Fibroblast of skin of left quadriceps (primary cell): ENCODE data around the gene OR2V2.
"Not testable (repeated sequence)": the region's sequence is repeated elsewhere in the genome, so short reads cannot be mapped to it uniquely, and the experiment has no call there.

Experiments used
- DNase-seq, 2 experiments: peaks; one replicate each; pipeline ENCODE4 v3.0.0-alpha.2; 2013; ENCODE audit warnings: low read depth in 2 of 2

Gene OR2V2

GRCh38 chr5:181146927-181147636, at the start of gene OR2V2:
Gene OR2V2 (plus strand): TSS chr5:181147586. CDS start chr5:181154943, 7,357 bp downstream.
- DNase-seq = not testable (repeated sequence)

GRCh38 chr5:181097759-181098491, 49.5 kb upstream of the OR2V2 start:
- not testable (repeated sequence) for DNase-seq

- no peak for DNase-seq
These were observed 48.4 kb upstream of the OR2V2 start for GRCh38 chr5:181098762-181099601.

- no peak for DNase-seq
These were observed 47.7 kb upstream of the OR2V2 start for GRCh38 chr5:181099602-181100086.

GRCh38 chr5:181100121-181100875, 47.1 kb upstream of the OR2V2 start:
- no peak for DNase-seq

- DNase-seq = not testable (repeated sequence)
These were observed 46.2 kb upstream of the OR2V2 start for GRCh38 chr5:181101030-181101641.

- not testable (repeated sequence) for DNase-seq
These were observed 45.3 kb upstream of the OR2V2 start for GRCh38 chr5:181101930-181102674.

- DNase-seq = not testable (repeated sequence)
These were observed 43.2 kb upstream of the OR2V2 start for GRCh38 chr5:181104259-181104568.

- DNase-seq = not testable (repeated sequence)
These were observed 42.6 kb upstream of the OR2V2 start for GRCh38 chr5:181104606-181105390.

- DNase-seq = no peak
These were observed 41.9 kb upstream of the OR2V2 start for GRCh38 chr5:181105391-181106025.

GRCh38 chr5:181107699-181108098, 39.7 kb upstream of the OR2V2 start:
- DNase-seq = no peak

- no peak for DNase-seq
These were observed 38.7 kb upstream of the OR2V2 start for GRCh38 chr5:181108578-181109165.

- DNase-seq = no peak
These were observed 37.8 kb upstream of the OR2V2 start for GRCh38 chr5:181109489-181110013.

- no peak for DNase-seq
These were observed 36.4 kb upstream of the OR2V2 start for GRCh38 chr5:181111010-181111409.

- DNase-seq = no peak
These were observed 34.9 kb upstream of the OR2V2 start for GRCh38 chr5:181112476-181112875.

GRCh38 chr5:181113572-181113971, 33.8 kb upstream of the OR2V2 start:
- not testable (repeated sequence) for DNase-seq

GRCh38 chr5:181114284-181114843, 33.0 kb upstream of the OR2V2 start:
- no peak for DNase-seq
